Measurements from ENCODE around the gene USP6NL.

The USP6NL gene

DNA sequence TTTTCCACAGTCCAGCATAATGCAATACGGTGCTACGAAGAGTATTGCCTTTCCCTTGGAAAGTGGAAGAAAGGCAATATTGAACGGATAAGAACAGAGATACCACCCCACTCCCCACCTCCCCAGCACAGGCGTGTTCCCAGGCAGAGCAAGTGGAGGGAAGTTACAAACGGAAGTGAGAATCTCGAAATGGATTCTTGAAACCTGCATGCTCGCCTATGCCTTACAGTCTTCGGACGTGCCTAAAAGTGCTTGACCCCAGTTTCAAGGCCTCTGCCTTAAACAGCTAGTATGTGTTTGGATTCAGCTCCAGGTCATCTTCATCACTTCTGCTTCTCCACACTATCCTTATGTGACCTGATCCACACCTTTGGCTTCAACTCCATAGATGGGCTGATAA, 35.0 kb upstream of the USP6NL start:
- no peak overlapping the region for H3K4me3 ChIP-seq (ENCODE audit: low read depth, low read length)
- in situ Hi-C loops (cut with HindIII; ENCODE audit: low sequenced_read_pairs) = no loop called here
- DNase-seq (ENCODE audit: low read depth) = no peak
- TF ChIP-seq, protein P1, sequence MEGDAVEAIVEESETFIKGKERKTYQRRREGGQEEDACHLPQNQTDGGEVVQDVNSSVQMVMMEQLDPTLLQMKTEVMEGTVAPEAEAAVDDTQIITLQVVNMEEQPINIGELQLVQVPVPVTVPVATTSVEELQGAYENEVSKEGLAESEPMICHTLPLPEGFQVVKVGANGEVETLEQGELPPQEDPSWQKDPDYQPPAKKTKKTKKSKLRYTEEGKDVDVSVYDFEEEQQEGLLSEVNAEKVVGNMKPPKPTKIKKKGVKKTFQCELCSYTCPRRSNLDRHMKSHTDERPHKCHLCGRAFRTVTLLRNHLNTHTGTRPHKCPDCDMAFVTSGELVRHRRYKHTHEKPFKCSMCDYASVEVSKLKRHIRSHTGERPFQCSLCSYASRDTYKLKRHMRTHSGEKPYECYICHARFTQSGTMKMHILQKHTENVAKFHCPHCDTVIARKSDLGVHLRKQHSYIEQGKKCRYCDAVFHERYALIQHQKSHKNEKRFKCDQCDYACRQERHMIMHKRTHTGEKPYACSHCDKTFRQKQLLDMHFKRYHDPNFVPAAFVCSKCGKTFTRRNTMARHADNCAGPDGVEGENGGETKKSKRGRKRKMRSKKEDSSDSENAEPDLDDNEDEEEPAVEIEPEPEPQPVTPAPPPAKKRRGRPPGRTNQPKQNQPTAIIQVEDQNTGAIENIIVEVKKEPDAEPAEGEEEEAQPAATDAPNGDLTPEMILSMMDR (IDR thresholded peaks at IDR 0.05; ENCODE audit: low read depth, low read length, missing control alignments) = no peak

DNA sequence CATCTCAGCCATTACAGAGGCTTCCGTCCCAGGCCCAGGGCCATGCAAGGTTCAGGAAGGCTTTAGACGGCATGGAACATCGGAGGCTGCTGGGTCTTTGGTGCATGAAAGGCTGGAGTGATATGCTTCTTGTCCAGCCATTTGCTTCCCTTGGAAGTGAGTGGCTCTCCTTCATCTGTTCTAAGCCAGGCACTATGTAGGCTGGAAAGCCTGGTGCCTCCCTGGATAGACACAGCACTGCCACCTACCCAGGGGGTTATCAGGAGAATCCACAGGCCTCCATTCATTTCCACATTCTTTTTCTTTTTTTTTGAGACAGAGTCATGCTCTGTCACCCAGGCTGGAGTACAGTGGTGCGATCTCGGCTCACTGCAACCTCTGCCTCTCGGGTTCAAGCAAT, 31.6 kb upstream of the USP6NL start:
- H3K4me3 ChIP-seq (ENCODE audit: low read depth, low read length) = no peak overlapping the region
- no peak for DNase-seq (ENCODE audit: low read depth)
- in situ Hi-C loops (cut with HindIII; ENCODE audit: low sequenced_read_pairs) = no loop called here
- TF ChIP-seq, protein P1 (IDR thresholded peaks at IDR 0.05; ENCODE audit: low read depth, low read length, missing control alignments) = no peak

DNA sequence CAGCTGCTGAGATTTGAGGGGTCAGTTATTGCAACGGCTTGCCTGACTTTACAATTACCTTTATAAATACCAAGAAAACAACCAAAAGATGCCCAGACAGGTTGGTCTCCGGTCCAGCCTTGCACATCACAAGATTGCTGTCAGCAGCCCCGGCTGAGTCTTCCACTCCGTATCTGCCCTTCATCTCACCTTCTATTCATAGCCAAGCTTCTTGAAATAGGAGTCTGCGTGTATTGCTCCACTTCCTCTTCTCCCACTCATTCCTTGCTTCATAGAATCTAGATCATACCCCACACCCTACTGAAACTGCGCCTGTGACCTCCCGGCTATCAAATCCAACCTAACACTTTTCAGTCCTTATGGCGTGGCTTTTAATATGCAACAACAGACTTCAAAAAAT, 31.1 kb upstream of the USP6NL start:
- in situ Hi-C loops (cut with HindIII; ENCODE audit: low sequenced_read_pairs) = no loop called here
- no peak overlapping the region for H3K4me3 ChIP-seq (ENCODE audit: low read depth, low read length)
- TF ChIP-seq, protein P1 (IDR thresholded peaks at IDR 0.05; ENCODE audit: low read depth, low read length, missing control alignments) = no peak
- DNase-seq (ENCODE audit: low read depth) = no peak

DNA sequence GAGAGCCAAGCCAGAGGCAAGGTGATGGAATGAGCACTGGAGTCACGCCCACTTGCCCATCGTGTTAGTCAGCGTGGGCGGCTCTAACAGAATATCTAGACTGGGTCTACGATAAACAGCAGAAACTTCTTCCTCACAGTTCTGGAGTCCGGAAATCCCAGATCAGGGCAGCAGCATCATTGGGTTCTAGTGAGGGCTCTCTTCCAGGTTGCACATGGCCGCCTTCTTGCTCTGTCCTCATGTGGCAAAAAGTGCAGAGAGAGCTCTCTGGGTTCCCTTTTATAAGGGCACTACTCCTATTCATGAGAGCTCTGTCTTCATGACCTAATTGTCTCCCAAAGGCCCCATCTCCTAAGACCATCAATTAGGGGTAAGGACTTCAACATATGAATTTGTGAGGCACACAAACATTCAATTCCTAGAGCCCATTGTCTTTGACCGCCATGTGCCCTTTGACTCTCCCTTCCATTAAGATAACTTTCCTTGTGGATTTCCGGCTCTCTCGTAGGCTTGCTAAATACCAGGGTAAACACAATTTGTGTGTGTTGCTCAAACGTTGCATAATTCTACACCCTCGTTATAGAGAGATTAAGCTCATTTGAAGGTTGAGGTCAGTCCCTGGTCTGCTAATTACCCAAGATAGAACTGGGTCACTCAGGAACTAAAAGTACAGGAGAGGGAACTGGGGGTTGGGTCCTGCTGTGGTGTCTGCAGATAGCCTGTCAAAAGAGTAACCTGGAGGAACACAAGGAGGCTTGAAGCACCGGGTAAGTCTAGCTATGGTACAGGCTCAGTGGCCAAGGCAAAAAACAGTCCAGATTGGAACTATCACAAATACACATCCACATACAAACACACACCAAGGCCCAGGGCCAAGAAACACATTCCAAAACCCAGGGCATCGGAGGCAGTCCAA, 28.7 kb upstream of the USP6NL start:
- H3K4me3 ChIP-seq (ENCODE audit: low read depth, low read length) = no peak overlapping the region
- DNase-seq (ENCODE audit: low read depth) = no peak
- TF ChIP-seq, protein P1 (IDR thresholded peaks at IDR 0.05; ENCODE audit: low read depth, low read length, missing control alignments) = no peak
- in situ Hi-C loops (cut with HindIII; ENCODE audit: low sequenced_read_pairs) = no loop called here

DNA sequence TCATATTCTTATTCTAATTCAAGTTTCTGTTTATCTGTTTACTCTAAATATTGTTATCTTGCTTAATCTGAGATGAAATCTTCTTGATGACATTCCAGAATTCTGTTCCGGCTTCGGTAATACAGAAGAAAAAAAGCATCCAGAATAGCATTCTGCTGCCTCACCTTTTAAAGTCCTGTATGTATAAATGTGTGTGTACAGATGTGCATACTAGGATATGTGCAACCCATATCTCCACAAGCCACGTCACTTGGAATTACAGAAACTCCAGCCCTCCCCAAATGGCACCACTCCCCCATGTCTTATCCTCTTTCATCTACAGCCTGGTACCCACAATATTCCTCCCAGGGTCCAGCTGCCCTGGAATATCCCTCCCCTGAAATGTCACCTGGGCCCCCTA, 27.9 kb upstream of the USP6NL start:
- TF ChIP-seq, protein P1 (IDR thresholded peaks at IDR 0.05; ENCODE audit: low read depth, low read length, missing control alignments) = no peak

DNA sequence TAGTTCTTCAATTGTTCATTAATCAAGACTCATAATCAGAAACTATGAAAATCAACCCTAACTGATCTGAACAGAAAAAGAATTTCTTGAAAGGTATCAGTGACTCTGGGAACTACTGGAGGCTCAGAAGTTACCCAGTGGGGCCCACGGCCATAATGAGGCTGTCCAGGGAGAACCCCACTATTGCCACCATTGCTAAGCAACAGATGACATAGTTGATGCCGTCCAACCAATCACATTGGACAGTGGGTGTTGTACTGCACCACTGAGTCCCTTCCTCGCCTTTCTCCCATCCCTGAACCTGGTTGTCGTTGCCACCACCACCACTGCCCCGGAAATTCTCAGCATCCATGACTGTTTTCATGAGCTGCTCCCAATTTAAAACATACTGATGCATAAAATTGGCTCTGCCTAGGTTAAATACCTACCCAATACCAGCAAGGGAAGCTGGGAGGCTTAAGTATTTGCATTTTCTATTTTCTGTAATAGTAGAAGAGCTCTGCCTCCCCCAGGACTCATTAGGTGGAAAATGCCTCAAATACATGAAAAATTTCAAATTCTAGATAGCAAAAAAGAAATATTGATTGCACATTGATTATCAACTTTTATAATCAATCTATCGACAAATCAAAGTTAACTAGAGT, 26.7 kb upstream of the USP6NL start:
- no peak for DNase-seq (ENCODE audit: low read depth)
- in situ Hi-C loops (cut with HindIII; ENCODE audit: low sequenced_read_pairs) = no loop called here
- TF ChIP-seq, protein P1 (IDR thresholded peaks at IDR 0.05; ENCODE audit: low read depth, low read length, missing control alignments) = no peak
- H3K4me3 ChIP-seq (ENCODE audit: low read depth, low read length) = no peak overlapping the region

More for the DNA sequence above, 27.9 kb upstream of the USP6NL start:
- H3K4me3 ChIP-seq (ENCODE audit: low read depth, low read length) = no peak overlapping the region
- in situ Hi-C loops (cut with HindIII; ENCODE audit: low sequenced_read_pairs) = no loop called here
- DNase-seq (ENCODE audit: low read depth) = no peak

All from astrocyte of the cerebellum (primary cell).